Kasumi-1 (cell line): ENCODE results near the gene ATP8A1.
A peak's percentile ranks its signal among the peaks of the same experiment; 100 is the strongest.

Source experiments
- DNase-seq, 2 experiments: peaks; one replicate each; lab custom pipeline; 2025; lab: John Stamatoyannopoulos, UW

Gene ATP8A1

DNA sequence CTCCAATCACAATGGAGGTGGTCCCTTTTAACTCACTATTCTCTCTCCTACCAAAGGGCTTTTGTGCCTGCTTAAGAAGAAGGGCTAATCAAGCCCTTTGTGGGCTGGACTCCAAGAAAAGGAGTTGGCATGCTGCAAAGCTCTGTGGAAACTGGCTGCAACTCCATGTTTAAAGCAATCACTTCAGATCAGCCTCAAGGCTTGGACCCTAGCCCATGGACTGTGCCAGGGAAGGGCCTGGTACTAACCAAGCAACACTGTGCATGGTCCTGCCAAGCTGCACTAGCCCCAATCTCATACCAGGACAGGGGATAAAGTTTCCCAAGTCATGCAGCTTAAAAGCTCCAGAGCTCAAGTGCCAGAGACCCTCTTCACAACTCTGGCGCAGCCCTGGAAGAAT is 86.7 kb downstream of the ATP8A1 start:
- DNase-seq, result no peak

DNA sequence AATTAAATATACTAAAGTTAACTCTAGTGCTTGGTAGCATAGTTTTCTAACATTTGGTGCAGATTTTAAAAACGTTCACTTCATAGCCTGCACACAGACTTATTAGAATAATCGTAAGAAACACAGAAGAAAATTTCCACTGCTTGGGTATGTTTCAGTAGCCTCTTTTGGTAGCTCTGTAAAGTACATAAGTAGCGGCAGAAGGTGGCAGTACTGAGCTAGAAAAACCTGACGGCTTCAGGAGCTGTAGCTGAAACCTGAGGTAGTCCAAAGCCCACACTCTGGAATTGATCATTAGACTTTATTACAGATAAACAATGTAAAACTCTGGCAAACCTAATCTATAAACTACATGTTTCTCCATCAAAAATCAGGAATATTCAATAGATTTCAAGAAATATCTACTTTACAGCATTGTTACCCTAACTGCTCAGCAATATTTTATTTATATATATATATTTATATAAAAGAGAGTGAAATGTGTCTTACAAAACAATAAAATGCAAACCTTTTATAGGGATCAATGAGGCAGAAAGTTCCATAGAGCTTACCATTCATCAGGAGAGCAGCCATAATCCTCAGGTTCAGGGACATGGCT is 88.2 kb downstream of the ATP8A1 start:
- peak; percentile 76 to 86 for DNase-seq

DNA sequence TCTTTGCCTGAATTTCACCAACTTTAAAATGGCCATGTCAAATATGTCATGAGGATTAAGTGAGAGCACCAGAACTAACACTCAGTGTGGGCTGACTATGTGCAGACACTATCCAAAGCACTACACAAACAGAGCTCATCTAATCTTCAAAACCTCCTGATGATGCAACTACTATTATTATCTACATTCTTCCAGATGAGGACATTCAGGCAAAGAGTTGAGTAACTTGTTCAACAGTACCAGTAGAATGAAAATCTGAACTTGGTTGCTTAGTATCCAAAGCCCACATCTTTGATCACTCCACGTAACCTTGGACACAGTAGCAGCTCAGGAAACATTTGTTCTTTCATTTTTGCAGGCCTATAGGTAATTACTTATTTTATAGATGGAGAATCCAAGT is 90.1 kb downstream of the ATP8A1 start:
- no peak for DNase-seq

DNA sequence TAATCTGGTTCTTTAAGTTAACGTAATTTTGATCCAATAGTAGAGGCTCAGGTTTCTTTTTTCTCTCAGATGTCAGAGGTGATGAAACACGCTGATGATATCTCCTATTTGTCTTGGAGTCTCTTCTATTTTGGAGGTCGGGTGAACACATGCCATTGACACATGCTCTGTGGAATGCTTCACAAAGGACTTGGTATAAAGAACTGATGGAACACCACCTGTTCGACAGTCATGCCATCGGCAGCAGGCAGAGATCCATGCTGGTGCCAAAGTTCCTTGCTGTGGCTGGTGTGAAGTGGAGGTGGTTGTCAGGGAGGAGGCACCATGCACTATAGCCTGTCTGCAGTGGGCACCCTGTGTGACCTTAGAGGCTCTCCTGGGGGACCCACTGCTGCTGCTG is 94.9 kb downstream of the ATP8A1 start:
- DNase-seq, result no peak

DNA sequence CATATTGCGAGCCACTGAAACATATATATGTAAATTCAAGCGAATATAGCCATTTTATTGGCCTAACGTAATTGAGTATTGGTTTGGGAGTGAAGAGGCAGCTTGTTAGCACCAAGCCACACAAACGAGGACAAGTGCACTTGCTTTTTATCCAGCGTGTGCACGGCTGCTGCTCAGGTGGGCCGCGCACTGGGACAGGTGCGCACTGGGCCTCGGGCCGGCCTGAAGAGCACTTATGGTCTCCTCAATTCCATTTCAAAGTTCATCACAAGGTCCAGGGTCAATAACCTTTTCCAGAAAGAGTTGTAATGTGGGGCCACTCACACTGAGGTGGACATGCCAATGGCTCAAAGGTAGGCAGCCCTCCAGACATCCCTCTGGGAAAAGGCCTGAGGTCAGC is 95.9 kb downstream of the ATP8A1 start:
- DNase-seq, result no peak

DNA sequence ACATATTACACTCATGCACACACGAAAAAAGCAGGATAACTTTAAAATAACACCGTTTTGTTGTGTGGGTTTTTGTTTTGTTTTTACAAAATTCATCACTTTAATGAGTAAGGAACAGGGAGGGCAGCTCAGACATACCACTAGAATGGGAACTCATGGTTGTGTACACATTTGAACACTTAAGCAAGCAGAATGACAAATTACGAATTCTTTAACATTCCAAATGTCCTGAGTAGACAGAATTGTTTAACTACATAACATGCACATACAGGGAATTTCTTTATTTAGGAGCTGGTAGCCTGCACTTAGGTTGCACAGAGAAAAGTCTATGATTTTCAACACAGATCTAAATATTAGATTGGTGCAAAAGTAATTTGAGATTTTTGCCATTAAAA is 96.4 kb downstream of the ATP8A1 start:
- DNase-seq, result no peak

DNA sequence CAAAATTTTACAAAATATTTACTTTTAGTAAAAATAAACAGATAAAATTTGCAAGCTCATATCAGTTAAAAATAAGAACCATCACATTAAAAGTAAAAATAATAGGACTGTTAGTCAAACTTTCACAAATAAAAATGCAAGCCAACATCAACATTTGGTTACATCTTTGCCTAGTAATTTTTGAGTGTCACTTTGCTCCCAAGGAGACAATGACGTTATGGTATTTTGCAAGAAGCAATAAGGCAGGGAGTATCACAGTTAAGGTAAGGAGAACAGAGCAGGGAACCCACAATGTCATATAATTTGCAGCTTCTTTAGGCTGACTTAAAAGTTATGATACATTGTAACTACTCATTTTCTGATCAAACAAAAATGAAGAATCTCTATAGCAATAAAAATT is 98.7 kb downstream of the ATP8A1 start:
- DNase-seq, result no peak

DNA sequence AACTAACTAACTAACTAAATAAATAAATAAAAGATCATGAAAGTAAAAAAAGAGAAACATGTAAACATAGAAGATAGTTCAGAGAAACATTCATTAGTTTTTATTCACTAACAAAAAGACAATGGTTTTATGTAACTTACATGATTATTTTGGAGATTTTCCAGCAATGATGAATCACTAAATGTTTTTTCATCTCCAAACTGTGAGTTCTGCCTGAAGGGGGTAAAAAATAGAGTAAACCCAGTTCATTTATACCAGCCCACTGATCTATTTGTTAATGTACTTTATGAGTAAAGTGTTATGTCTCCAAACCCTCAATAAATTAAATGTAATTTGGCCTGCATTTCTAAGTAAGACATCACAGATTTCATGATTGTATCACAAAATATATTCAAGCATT is 101.1 kb downstream of the ATP8A1 start:
- DNase-seq, result no peak

DNA sequence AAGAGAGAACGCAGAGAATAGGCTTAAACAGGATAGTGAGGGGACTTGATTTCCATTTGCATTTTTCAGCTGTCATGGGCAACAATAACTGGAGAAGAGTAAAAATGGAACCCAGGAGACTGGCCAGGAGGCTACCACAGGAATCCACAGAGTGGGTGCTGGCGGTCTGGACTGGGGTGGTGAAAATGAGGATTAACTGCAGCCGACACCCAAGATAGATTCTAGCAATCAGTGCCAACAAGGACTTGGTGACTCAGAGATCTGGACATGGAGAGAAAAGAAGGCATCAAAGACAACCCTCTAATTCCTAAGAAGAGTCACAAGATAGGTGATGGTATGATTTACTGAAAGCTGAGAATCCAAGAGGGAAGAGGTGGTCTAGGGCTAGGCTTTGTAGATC is 102.8 kb downstream of the ATP8A1 start:
- DNase-seq, result no peak

DNA sequence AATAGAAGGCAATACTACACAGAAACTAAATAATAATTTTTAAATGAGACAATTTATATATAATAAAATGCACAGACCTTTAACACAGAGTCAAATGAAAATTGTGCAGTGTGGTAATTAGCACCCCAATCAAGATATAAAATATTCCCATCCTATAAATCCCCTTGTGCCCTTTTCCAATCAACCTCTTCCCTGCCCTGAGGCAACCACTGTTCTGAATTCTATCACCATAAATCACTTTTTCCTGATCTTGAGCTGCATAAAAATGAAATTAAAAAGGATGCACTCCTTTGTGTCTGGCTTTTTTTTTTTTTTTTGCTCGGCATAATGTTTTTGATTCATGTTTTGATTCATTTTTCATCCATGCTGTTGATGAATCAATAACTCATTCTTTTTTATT is 107.0 kb downstream of the ATP8A1 start:
- DNase-seq, result no peak

DNA sequence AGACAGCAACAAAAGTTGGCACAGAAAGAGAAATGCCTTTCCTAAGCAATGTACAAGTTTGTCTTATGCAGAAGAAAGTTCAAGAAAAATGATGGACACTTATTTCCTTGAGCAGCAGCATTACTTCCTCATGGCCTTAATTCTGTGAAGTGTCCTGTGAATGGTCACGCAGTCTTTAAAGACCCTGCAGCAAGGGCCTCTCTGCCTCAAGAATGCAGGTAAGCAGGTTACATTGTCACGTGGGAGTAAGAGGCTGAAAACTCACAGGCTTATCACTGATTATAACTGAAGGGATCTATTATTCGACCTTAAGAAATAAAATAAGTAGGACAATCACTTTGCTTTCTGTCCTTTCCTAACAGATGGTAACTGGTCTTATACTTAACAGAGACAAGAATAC is 109.1 kb downstream of the ATP8A1 start:
- no peak for DNase-seq

DNA sequence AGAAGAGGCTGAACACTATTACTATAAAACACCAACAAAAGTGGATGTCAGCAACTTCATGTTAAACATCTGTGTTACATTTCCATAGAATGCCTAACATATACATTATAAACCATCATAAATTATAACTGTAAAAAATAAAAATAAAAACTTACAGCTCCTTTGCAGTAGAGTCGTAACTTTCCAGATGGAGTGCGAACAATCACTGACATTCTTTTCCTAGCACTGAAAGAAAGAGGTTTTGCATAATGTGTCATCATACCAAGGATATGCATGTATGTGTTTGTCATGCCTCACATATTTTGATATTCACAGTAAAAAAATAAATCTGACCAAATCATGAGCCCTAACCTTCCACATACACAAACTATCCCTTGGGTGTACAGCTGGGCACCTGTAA is 113.1 kb downstream of the ATP8A1 start:
- no peak for DNase-seq

DNA sequence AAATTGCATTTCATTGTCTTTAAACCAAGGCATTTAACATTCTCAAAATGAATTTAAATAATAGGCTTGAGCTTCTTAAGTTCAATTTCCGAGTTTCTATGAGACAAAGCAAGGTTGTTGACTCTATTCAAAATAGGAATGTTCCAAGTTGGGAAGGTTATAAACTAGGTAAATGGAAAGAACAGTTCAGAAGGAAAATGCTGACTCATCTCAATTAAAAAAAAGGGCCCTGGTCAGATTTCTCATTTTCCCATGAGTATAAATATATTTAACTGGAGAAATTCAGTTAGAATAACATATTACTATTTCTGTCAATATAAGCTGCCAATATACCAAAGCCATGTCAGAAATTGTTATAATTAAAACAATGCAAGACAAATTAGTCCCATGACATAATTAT is 113.8 kb downstream of the ATP8A1 start:
- DNase-seq, result no peak

DNA sequence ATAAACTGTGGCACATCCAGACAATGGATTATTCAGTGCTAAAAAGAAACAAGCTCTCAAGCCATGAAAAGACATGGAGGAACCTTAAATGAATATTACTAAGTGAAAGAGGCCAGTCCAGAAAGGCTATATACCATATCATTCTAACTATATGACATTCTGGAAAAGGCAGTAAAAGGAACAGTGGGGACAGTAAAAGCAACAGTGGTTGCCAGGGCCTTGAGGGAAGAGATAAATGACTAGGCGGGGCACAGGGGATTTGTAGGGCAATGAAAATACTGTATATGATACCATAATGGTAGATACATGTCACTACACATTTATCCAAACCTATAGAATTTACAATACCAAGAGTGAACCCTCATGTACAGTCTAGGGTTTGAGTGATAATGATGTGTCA is 115.3 kb downstream of the ATP8A1 start:
- DNase-seq, result no peak

DNA sequence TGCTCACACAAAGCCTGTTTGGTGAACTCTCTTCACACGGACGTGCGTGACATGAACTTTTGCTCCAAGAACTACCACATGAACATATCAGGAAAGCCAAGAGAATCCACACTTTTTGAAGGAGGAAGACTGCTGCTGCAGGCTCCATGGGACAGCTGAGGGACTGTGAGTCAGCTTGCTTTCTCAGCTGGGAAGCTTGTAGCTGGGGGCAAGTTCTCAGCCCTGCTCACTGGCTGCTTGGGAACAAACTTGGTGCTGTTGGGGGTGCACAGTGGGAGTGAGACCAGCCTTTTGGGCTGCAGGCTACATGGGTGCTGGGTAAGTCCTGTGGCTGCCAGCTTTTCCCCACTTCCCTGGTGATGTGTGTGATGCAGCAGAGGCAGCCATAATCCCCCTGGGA is 123.9 kb downstream of the ATP8A1 start:
- no peak for DNase-seq

DNA sequence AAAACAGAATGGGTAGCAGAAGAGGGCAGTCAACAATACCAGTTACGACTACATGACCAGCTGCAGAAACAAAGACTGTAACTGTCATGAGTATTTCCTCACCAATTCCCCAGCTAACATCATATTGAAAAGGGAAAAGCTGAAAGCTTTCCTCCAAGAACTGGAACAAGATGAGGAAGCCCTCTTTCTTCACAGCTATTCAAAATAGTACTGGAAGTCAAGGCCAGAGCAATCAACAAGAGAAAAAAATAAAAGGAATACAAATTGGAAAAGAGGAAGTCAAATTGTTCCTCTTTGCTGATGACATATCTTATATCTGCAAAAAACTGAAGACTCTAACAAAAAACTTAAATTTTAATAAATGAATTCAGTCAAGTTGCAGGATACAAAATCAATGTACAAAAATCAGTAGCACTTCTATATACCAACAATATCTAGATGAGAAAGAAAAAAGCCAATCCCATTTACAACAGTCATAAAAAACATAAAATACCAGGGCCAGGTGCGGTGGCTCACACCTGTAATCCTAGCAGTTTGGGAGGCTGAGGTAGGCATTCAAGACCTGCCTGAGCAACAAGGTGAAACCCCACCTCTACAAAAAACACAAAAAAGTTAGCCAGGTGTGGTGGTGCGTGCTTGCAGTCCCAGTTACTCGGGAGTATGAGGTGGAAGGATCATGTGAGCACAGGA is 125.4 kb downstream of the ATP8A1 start:
- peak; percentile 47 to 50 for DNase-seq

DNA sequence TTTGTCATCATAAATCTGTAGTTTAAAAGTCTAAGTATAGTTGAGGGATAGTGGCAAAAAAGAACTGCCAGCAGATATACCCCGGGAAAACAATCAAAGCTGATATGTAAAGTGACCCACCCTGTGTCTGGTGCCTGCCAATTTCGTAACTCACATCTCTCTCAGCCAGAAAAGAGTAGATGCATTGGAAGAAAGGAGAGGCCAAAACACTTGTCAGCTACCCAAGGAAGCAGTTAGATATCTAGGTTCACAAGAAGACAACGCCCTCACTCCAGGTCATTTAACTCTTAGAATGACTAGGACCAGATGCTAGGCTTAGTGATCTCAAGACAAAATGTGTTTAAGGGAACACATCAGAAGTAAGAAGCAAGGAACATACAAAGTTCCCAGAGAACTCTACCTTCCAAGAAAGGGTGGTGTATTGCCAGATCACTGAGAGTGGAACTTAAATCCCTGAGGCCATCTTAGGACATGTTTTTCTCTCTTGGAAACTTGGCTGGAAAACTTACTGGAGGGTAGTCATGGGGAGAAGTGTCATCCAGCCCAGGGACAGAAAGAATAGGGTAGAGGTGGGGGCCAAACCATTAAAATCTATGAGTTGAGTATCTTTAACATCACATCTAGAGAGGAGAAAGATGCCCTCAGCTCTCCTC is 133.7 kb downstream of the ATP8A1 start:
- no peak for DNase-seq

DNA sequence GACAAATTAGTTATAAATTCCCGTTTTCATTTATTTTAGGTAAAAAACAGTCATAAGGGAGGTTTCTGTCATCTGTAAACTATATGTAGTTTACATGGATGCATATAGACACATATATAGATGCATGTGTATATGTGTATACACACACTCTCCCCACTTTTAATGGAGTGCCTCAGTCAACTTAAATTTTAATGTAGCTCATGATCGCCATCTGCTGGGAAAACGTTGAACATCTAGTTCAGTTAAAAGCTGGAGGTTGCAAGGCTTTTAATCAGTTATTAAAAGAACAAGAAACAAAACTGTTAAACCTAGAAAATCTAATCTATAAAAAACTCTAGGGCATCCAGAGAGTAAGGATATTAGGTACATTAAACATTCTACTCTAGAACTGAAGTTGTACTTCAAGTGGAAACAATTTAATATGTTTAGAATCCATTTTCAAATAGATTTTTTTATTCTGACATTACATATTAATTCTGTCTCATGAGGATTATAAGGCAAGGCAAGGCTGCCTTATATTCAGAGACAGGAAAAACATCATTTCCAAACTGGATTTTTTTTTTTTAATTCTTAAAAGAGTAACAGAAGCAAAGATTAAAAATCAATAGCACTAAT is 137.0 kb downstream of the ATP8A1 start:
- DNase-seq, result peak; percentile 54 to 73

DNA sequence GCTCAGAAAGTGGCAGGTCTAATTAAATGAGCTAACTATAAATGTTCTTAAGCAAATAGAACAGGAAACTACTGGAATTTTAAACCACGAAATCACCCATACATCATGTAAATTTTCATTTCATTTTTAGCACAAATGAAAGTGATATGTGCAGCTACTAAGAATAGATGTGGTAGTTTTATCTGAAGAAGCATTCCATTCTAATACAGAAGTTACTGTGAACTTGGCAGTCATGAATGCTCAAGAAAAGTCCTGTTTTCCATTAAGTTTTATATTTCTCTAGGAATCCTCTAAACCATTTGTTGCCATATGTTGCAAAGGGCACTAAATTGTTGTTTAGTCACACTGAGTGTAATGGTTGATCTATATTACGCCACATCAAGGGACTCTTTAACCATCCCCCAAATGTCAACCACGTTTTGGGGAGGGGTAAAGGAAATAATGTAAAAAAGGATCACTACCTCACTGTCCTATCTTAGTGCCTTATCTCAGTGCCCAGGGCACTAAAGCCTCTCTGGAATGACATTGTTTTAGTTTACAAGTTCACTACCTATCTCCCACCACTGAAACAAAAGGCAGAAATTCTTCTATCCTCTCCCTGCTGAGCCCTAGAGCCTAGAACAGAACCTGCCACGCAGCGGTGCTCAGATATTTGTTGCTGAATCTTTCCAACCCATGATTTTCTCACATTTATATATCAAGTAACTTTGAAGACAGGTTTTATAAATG is 141.6 kb downstream of the ATP8A1 start:
- DNase-seq, result no peak

DNA sequence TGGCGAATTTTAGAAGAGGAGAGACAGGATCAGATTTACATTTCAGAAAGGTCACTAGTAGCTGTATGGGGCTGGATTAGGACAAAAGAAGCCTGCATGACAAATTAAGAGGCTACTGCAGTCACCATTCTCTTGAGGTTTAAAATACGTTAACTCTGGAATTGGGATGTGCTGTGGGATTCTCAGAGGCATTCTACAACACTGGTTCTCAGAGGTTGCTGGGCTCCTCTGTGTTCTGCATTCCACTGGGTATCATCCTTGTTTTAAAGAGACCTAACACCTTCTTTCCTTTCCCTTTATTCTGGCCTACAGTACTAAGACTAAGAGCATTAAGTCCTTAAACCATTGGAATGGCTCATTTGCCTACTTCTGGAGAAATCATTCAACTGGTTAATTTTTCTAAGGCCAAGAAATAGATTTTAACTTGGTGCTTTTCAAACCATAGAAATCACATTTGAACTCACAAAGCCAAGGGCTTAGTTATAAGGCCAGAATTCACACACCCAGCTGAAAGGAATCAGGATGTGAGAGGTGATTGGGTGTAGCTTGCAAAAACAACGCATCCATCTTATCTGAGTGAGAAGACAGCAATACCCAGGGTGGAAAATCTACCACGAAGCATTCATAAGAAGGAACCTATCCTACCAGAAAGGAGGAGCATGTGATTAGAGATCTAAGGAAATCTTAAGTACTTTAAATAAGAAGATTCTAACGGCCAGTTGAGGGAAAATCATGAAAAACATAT is 143.0 kb downstream of the ATP8A1 start:
- DNase-seq, result no peak

DNA sequence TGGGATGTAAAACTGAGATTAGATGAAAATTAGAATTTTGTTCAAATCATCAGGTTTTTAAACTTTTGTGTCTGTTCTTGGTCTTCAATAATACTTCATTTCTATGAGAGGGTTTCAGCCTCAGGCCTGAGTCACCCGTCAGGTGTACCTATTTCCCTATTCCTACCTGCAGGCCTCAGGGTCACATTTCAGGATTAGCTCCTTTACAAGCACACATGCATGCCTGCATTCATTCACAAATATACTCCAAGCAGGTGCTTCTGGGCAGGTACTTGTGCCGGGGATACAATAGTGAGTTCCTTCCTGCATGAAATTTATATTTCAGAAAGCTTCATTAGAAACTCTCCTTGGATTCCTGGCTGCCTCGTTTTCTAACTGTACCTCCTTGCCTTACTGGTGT is 144.7 kb downstream of the ATP8A1 start:
- no peak for DNase-seq

DNA sequence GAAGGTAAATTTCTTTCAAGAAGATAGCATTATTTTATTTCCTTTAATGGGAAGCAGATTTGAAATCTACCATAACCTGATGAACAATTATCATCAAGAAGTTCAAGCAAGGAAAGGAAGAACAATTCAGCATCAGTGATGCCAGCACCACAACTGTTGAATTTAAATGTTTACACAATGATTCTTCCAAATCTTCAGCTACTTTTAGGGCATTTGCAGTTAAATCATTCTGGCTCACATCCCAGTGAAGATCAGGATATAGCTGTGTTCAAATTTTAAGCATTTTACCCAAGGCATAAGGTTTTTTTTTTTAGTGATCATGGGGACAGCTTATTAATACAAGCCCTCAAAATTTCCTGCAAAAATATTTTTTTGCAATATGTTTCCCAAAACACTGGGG is 146.7 kb downstream of the ATP8A1 start:
- no peak for DNase-seq
